Measurements from ENCODE around the gene CMSS1.

The CMSS1 gene

GRCh38 chr3:99817437-99818240 lies at the start of gene CMSS1:
Gene CMSS1, plus strand, starts transcription at chr3:99817862.
- DNase-seq = peak; percentile 98

- no peak for DNase-seq
Observed at GRCh38 chr3:99768126-99768525, 49.5 kb upstream of the CMSS1 start.

- no peak for DNase-seq
Observed at GRCh38 chr3:99768808-99769501, 48.7 kb upstream of the CMSS1 start.

GRCh38 chr3:99772171-99772570 lies 45.5 kb upstream of the CMSS1 start:
- DNase-seq = peak; percentile 91

- DNase-seq = peak; percentile 77
Observed at GRCh38 chr3:99772671-99773070, 45.0 kb upstream of the CMSS1 start.

- DNase-seq = peak; percentile 51
Observed at GRCh38 chr3:99774467-99774866, 43.2 kb upstream of the CMSS1 start.

GRCh38 chr3:99776516-99777209 lies 41.0 kb upstream of the CMSS1 start:
- DNase-seq = no peak

GRCh38 chr3:99777210-99777549 lies 40.5 kb upstream of the CMSS1 start:
- no peak for DNase-seq

GRCh38 chr3:99777708-99778107 lies 40.0 kb upstream of the CMSS1 start:
- DNase-seq = no peak

- DNase-seq = no peak
Observed at GRCh38 chr3:99780749-99781148, 36.9 kb upstream of the CMSS1 start.

GRCh38 chr3:99781761-99782160 lies 35.9 kb upstream of the CMSS1 start:
- DNase-seq = no peak

GRCh38 chr3:99783011-99783573 lies 34.6 kb upstream of the CMSS1 start:
- peak; percentile 17 for DNase-seq

GRCh38 chr3:99789011-99789721 lies 28.5 kb upstream of the CMSS1 start:
- peak; percentile 69 for DNase-seq

- DNase-seq = no peak
Observed at GRCh38 chr3:99794485-99794884, 23.2 kb upstream of the CMSS1 start.

- DNase-seq = no peak
Observed at GRCh38 chr3:99795573-99795972, 22.1 kb upstream of the CMSS1 start.

- DNase-seq = no peak
Observed at GRCh38 chr3:99799422-99799821, 18.2 kb upstream of the CMSS1 start.

GRCh38 chr3:99803297-99803696 lies 14.4 kb upstream of the CMSS1 start:
- DNase-seq = no peak

- no peak for DNase-seq
Observed at GRCh38 chr3:99805160-99805559, 12.5 kb upstream of the CMSS1 start.

- DNase-seq = peak; percentile 83
Observed at GRCh38 chr3:99808163-99808794, 9.4 kb upstream of the CMSS1 start.

GRCh38 chr3:99809565-99809964 lies 8.1 kb upstream of the CMSS1 start:
- DNase-seq = no peak

- DNase-seq = no peak
Observed at GRCh38 chr3:99810403-99810802, 7.3 kb upstream of the CMSS1 start.

GRCh38 chr3:99817047-99817436 lies 620 bp upstream of the CMSS1 start:
- DNase-seq = no peak
